Fibroblast of mammary gland (primary cell): ENCODE measurements around the gene MRPS6.

Experiments used
- DNase-seq: peaks from one replicate; pipeline ENCODE4 v3.0.0-alpha.2; 2010; ENCODE audit warnings: low read depth
- H3K4me3 ChIP-seq: 2 replicates; pipeline ENCODE4 v1.5.1; 2011; ENCODE audit warnings: low read depth, mild to moderate bottlenecking, low read length, moderate library complexity; ENCODE audit not compliant: control insufficient read depth
- TF ChIP-seq, protein P1 (sequence below): conservative IDR thresholded peaks from 2 replicates; pipeline ENCODE4 v1.5.1; 2011; ENCODE audit warnings: low read depth, low read length, inconsistent platforms; ENCODE audit not compliant: control insufficient read depth, insufficient read depth

Gene MRPS6

GRCh38 chr21:34086887-34087306 lies 13.5 kb downstream of the MRPS6 start:
- TF ChIP-seq, protein P1, sequence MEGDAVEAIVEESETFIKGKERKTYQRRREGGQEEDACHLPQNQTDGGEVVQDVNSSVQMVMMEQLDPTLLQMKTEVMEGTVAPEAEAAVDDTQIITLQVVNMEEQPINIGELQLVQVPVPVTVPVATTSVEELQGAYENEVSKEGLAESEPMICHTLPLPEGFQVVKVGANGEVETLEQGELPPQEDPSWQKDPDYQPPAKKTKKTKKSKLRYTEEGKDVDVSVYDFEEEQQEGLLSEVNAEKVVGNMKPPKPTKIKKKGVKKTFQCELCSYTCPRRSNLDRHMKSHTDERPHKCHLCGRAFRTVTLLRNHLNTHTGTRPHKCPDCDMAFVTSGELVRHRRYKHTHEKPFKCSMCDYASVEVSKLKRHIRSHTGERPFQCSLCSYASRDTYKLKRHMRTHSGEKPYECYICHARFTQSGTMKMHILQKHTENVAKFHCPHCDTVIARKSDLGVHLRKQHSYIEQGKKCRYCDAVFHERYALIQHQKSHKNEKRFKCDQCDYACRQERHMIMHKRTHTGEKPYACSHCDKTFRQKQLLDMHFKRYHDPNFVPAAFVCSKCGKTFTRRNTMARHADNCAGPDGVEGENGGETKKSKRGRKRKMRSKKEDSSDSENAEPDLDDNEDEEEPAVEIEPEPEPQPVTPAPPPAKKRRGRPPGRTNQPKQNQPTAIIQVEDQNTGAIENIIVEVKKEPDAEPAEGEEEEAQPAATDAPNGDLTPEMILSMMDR, result no peak
- no peak overlapping the region for H3K4me3 ChIP-seq
- no peak for DNase-seq

DNA sequence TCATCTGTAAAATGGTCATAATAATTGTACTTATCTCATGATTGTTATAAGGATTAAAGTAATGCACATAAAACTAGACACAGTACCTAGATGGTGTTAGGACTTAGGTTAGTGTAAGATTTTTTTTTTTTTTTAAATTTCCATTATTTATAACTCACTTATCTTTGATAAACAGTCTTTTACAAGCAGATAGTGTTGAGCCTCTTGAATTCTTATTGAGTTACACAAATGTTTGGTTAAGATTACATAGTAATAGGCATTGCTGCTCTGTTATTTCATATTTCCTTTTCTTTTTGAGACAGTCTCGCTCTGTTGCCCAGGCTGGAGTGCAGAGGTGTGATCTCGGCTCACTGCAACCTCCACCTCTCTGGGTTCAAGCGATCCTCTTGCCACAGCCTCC lies 15.4 kb downstream of the MRPS6 start:
- TF ChIP-seq, protein P1, result no peak
- H3K4me3 ChIP-seq, result no peak overlapping the region
- no peak for DNase-seq

DNA sequence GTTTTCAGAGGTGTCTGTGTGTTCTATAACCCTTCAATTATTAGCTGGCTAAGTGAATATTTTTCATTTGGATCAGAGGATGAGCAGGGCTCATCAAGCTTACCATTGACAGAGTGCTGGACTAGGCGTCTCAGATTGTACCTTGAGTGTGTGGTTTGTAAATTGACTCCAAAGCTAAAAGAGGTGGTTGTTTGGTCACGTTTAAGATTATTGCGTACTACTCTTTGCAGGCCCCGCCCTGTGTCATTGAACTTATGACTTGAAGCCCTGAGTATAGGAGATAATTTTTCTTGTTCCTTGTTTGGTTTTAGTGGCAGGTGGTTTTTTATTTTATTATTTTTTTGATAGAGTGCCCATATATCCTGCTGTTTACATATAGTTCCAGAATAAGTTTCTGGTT lies 17.7 kb downstream of the MRPS6 start:
- no peak overlapping the region for H3K4me3 ChIP-seq
- TF ChIP-seq, protein P1, result no peak
- no peak for DNase-seq

DNA sequence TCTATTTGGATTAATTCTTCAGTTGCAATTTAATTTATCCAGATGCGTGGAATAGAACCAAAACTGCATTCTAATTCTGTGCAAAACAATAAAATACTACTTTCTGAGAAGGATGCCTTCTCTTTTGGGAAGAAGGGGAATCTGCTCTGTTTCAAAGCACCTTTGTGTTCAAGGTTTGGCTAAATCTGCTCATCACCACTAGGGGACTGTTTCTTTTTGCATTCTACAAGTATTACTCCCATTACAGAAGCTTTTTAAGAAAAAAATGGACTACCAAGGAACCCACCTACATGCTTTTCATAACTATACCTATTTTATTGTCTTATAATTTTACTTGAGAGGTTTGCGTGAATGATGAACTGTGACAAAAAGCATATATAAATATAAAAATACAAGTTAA lies 18.2 kb downstream of the MRPS6 start:
- H3K4me3 ChIP-seq, result no peak overlapping the region
- TF ChIP-seq, protein P1, result peak; percentile 42
- DNase-seq, result no peak

GRCh38 chr21:34092262-34092921 lies 19.0 kb downstream of the MRPS6 start:
- TF ChIP-seq, protein P1, result no peak
- DNase-seq, result no peak
- H3K4me3 ChIP-seq, result no peak overlapping the region

DNA sequence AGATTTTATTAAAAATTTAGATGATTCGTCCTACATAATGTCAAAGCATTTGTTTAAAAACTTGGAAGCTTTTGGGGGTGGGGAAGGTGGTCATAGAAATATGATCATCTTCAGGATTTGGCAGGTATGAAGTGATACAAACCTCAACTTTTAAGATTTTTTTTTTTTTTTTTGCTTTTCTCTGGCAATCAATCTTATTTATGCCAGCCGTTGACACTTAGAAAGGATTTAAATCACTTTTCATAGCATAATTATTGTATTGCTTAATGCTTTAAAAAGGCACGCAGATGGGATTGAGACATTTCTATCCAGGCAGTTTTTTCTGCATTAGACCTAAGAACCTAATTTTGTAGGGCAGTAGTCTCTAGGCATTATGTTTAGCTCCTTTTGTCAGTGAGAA lies 19.7 kb downstream of the MRPS6 start:
- no peak for DNase-seq
- TF ChIP-seq, protein P1, result no peak
- no peak overlapping the region for H3K4me3 ChIP-seq

DNA sequence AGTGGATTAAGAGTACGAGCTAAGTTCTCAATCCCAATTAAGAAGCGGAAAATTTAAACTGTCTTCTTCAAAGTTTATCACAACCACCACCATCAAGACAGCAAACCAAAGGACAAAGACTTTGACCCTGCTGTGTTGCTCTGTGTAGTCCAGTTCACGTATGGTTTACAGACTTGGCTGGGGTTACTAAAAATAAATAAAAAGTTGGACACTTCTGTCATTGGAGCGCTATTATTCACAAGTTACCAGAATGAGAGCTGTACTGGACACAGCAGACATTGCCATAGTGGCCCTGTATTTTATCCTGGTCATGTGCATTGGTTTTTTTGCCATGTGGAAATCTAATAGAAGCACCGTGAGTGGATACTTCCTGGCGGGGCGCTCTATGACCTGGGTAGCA lies 21.6 kb downstream of the MRPS6 start:
- no peak for DNase-seq
- TF ChIP-seq, protein P1, result no peak
- H3K4me3 ChIP-seq, result no peak overlapping the region
